HG02885 (cell line): ENCODE results near the gene BHLHE40.
A peak's percentile ranks its signal among the peaks of the same experiment; 100 is the strongest.

Experiments used
- ATAC-seq: cut with Tn5 transposase; IDR thresholded peaks from one replicate; pipeline ENCODE4 v1.9.1; 2021; ENCODE audit warnings: mild to moderate bottlenecking; ENCODE audit not compliant: unreplicated experiment, poor library complexity

Gene BHLHE40

DNA sequence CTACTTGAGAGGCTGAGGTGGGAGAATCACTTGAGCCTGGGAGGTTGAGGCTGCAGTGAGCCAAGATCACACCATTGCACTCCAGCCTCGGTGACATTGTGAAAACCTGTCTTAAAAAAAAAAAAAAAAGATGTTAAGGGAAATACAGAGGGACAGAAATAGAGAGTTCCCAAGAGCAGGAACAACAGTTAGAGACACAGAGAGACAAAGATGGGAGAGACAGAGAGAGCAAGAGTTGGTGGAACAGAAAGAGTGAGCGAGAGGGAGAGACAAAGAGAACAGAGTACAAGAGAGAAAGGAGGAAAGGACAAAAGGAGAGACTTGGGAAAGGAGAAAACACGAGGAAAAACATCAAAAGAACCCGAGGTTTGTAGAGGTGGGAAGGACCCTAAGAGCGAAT lies 35.8 kb downstream of the BHLHE40 start:
- ATAC-seq, result no peak

DNA sequence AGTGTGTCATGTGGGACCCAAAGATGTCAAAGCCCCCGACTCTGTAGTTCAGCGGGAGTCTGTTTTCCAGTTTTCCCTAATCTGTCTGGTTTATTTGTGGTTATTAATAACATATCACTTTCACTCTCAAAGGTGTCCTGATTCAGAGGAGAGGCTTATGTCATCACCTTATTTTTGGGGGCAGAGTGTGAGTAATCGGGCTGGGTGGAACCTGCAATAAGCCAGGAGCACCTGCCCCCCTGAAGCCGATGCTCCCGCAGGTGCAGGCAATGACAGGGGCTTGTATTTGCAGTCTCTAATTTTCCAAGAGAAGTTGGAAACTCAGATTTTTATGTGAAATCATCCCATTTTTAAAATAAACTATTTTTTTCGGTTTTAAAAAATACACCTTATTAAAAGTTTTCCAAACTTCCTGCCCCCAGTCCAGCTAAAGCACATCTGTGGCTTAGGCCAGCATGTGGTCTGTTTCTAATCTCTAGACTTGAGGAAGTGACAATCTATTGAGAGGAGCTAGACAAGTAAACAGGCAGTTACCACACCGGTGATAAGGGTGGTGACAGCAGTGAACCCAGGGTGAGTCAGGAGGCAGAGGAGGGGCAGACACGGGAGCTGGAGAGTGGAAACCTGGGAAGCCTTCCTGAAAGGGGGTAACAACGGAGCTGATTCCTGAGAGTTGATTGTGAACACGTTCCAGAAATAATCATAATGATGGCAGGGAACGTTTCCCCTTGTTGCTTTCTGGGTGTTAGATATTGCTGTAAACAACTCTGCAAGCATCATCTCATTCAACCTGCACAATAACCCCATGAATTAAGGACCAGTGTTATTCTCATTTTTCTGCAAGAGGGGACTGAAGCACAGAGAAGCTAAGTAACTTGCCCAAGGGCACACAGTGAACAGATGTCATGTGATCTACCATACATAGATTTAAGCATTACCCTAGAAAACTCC lies 37.2 kb downstream of the BHLHE40 start:
- ATAC-seq, result peak; percentile 66

- no peak for ATAC-seq
Measured at GRCh38 chr3:5017925-5018531, 38.8 kb downstream of the BHLHE40 start.

DNA sequence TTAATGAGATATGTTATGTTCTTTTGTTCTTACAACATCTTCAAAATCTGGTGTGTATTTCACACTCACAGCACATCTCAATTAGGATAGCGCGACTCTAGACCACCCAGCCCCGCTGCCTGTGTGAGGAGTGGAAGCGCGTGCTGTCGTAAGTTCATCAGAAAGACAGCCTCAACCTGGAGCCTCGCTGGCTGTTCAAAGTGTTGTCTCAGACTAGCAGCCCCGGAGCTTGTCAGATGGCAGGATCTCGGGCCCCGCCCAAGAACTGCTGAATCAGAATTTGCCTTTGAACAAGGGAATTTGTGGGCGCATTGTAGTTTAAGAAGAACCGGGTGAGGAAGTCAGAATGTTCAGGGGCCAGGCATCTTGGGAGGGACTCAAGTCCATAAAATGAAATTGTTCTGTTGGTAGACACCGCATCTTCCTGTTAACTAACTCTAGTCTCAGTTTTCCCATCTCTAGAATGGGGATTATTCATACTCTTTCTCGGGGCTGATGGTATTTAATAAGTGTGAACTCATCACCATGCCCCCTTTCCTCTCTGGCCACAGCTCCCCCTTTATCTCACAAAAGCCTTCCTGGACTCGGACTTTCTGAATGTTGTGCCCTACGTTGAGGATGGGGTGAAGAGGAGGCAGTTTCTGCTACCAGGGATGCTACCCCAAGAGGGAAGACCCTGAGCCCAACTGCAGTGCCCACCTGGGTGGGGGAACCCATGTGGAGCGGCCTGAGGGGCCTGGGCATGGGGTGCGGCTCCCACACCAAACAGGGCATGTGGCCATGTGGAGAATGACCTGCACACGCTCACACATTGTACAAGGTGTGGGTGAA lies 40.4 kb downstream of the BHLHE40 start:
- no peak for ATAC-seq

- no peak for ATAC-seq
Measured at GRCh38 chr3:5020242-5020722, 41.0 kb downstream of the BHLHE40 start.

DNA sequence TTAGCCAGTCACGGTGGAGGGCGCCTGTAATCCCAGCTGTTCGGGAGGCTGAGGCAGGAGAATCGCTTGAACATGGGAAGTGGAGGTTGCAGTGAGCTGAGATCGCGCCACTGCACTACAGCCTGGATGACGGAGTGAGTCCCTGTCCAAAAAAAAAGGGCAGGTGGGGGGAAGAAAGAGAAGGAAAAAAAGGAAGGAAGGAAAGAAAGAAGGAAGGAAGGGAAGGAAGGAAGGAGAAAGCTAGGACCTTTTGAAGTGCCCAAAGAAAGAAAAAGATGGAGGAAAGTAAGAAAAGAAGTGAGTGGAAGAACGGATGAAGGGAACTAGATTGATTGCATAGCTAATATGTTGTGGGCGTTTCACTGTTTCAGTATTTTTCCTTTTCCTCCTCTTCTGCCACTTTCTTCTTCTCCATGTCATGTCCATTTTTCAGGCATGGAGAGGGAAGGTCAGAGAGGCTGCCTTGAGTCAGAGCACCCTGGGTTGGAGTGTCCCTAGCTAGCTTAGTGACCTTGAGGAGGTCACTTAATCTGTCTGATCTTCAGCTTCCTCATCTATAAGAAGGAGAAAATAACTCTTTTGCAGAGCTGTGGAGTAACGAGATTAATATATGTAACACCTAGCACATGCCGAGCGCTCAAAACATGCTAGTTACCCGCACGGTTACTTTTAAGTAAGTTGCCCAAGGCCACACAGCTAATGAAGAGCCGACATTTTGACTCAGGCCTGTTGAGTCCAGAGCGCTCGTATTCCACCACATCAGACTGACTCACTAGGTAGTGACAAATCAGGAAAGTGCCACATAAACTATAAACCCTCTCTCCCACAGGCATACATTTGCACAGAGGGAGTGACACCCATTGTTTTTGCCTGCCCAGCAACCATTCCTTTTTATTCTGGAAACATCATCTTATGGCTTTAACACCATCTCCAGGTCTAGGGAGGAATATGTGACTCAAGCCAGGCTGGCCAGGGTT lies 42.2 kb downstream of the BHLHE40 start:
- no peak for ATAC-seq

GRCh38 chr3:5022187-5022965 lies 43.1 kb downstream of the BHLHE40 start:
- peak; percentile 82 for ATAC-seq

DNA sequence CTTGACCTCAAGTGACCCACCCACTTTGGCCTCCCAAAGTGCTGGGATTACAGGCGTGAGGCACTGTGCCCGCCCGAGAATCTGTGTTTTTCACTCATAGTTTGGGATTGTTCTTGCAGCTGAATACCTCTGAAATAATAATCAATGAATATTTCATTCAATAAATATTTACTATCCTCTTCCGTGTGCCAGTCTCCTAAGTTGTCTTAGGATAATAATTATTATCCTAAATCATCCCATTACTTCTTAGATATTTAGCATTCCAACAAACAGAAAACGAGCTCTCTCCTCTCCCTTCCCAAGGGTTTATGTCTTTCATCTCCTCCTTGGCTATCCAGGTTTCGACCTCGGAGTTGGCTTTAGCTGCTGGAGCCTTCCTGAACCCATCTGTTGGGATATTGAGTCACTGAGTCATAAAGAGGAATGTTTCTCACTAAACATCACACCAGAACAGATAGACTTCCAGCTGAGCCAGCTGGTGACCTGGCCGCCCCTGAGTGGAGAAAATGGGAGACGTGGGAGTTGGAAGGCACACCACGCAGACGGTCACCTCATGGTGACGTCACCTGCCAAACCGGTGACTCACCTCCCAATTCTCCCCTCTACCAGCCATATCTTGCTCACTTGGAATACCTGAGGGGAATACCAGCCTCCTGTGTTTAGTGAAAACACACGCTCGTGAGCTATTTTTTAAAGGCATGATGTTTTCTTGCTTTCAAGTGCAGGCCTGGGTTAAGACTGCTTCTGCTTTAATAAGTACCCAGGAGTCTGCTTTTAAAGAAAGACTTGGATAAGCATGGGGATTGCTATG lies 43.9 kb downstream of the BHLHE40 start:
- no peak for ATAC-seq

DNA sequence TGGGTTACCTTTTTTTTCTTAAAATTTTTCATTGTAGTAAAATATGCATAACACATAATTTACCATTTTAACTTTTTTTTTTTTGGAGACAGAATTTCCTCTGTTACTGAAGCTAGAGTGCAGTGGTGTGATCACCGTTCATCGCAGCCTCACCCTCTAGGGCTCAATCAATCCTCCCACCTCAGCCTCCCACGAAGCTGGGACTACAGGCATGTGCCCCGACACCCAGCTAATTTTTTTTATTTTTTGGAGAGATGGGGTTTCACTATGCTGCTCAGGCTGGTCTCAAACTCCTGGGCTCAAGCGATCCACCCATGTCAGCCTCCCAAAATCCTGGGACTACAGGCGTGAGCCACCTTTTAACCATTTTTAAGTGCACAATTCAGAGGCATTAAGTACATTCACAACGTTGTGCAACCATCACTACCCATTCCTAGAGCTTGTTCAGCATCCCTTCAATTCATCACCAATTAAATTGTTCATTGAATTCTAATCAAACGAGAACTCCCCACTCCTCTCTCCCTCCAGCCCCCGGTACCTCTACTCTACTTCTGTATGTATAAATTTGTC lies 44.6 kb downstream of the BHLHE40 start:
- no peak for ATAC-seq

DNA sequence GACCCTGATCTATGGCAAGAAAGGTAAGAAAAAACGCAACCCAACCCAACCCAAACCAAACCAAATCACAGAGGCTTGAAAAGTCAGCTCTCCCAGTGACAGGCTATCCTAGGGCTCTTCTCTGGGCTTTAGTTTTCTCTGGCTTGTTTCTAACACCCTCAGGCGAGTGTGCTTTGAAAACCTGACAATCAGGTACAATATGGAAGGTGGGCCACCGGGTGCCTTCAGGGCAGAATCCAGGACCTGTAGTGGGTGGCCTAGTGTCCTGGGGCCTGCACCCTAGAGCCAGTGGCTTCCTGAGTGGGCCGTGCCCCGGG lies 46.8 kb downstream of the BHLHE40 start:
- ATAC-seq, result no peak

GRCh38 chr3:5029715-5030114 lies 50.5 kb downstream of the BHLHE40 start:
- no peak for ATAC-seq

DNA sequence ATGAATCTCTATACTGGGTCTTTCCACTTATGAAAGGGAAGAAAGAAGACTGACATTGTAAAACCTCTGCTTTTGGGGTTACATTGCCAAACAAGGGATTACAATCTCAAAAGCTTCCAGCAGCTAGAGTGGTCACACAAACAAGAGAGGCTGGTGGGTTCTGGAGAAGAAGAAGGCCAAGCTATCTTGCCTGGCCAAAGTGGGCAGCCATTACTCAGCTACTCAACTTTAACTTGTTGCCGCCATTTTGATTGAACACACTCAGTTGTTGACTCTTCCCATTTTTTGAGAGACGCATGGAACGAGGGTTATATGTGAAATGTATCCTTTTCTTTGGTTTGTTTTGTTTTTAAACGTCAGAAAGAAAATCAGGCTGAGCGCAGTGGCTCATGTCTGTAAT lies 50.9 kb downstream of the BHLHE40 start:
- no peak for ATAC-seq

GRCh38 chr3:5032844-5033243 lies 53.6 kb downstream of the BHLHE40 start:
- ATAC-seq, result no peak
